ENCODE data around the gene DPPA2.

Gene DPPA2

GRCh38 chr3:109325657-109326056 lies 9.3 kb upstream of the DPPA2 start:
- no peak for DNase-seq (ENCODE audit: low read depth, low spot score)

DNA sequence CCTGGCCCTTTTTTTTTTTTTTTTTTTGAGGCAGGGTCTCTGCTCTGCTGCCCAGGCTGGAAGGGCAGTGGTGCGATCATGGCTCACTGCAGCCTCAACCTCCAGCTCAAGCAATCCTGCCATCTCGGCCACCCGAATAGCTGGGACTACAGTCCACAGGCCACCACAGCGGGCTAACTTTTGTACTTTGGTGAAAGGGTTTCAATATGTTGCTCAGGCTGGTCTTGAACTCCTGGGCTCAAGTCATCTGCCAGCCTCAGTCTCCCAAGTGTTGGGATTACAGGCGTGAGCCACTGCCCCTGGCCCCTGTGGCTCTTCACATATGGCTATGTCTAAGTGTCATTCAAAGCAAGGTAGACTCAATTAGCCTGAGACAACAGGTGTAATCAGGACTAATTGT lies 8.8 kb upstream of the DPPA2 start:
- no peak for DNase-seq (ENCODE audit: low read depth, low spot score)

GRCh38 chr3:109313061-109313460 lies 3.3 kb downstream of the DPPA2 start:
- DNase-seq (ENCODE audit: low read depth, low spot score), result no peak

DNA sequence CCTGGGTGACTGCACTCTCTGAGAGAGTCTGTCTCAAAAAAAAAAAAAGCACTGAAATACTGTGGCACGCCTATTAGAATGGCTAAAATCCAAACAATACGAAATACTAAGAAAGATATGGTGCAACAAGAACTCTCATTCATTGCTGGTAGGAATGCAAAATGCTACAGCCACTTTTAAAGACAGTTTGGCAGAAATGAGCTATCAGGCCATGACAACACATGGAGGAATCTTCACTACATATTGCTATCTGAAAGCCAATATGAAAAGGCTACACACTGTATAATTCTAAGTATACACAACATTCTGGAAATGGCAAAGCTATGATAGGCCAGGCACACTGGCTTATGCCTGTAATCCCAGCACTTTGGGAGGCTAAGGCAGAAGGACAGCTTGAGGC lies 18.8 kb downstream of the DPPA2 start:
- no peak for DNase-seq (ENCODE audit: low read depth, low spot score)

GRCh38 chr3:109284071-109284470 lies 32.2 kb downstream of the DPPA2 start:
- no peak for DNase-seq (ENCODE audit: low read depth, low spot score)

DNA sequence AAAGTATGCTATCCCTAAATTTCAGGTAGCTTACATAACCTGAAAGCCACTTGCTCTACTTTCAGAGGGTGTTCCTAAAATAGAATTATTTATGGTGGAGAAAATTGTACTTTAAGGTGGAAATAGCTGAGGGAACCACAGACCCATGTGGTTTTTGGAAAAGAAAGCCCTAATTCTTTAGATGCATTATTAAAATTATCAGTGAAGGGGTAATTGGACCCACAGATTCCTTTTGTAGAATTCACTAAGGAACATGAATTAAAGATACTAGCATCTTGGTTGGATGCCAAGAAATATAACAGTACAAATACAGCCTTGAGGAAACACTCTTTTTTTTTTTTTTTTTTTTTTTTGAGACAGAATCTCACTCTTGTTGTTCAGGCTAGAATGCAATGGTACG lies 37.8 kb downstream of the DPPA2 start:
- DNase-seq (ENCODE audit: low read depth, low spot score), result no peak

DNA sequence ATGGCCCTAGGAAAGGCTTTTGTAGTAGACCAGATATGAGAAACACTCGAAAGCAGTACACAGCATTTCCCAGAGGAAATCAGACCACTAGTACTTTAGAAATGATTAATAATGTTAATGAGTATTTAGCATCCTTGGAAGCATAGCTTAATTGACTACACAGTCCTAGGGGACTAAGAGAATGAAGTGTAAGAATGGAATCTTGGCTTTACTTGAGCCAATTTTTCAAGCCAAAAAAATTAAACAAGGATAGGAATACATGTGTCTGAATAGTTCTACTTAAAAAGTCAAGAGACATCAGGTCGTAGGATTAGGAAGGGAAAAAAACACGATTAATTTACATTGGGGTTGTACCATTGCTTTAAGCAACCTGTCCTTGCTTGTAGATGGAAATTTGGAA lies 38.2 kb downstream of the DPPA2 start:
- no peak for DNase-seq (ENCODE audit: low read depth, low spot score)

- DNase-seq (ENCODE audit: low read depth, low spot score), result no peak
Measured at GRCh38 chr3:109275702-109276293, 40.5 kb downstream of the DPPA2 start.

DNA sequence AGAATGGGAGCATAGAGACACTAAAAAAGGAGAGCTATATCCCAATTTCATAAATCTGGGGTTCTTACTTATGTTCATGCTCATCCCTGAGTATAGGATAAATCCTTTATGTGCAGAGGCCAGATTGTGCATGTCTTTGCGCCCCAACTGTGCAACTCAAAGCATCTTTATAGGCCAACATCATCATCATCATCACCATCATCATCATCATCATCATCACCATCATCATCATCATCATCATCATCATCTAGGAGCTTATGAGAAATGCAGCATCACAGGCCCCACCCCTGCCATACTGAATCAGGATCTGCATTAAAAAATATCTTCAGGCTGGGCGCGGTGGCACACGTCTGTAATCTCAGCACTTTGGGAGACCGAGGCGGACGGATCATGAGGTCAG lies 45.5 kb downstream of the DPPA2 start:
- no peak for DNase-seq (ENCODE audit: low read depth, low spot score)

DNA sequence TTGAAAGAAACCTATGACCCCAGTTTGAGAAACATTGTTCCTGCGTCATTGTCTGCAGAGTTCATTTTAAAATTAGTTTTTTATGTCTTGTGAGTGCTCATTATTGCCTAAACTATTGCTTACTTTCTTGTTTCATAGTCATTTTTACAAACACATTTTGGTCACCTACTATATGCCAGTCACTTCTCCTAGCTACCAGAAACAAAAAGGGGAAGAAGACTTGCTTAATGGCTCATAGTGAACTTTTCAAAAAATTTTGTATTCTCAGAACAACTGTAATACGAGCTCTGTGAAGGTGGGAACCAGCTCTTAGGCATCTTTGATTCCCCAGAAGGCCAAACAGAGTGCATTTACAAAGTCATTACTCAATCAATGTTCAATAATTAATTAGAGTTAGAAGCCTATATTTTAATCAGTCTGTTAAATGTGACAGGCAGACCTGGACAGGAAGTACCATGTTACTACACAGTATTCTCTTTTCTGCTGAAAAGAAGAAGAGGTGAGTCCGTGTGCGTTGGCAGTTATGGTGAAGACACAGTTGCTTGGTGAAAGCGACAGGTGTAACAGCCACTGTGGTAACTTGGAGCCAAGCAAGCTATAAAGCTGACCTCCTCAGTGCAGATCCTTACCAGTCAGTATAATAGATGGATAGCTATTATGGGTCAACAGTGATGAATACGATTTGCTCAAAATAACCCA lies 46.6 kb downstream of the DPPA2 start:
- no peak for DNase-seq (ENCODE audit: low read depth, low spot score)

GRCh38 chr3:109268181-109268580 lies 48.1 kb downstream of the DPPA2 start:
- no peak for DNase-seq (ENCODE audit: low read depth, low spot score)

DNA sequence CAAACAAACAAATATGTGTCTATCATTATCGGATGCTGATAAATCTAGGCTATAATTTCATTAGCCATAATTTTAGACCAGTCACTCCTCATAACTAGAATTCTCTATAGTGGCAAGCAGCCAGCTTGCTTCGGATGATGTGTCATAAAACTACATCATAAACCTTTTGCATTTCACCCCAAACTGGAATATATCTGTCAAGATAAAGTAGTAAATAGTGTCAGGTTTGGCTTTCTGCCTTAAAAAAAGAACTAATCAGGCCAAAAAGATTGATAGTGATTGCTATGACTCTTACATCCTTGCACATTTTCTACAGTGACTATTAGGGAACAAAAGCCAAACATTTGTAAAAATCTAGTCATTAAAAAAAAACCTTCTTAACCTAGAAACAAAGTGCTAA lies 51.0 kb downstream of the DPPA2 start:
- DNase-seq (ENCODE audit: low read depth, low spot score), result no peak

GRCh38 chr3:109257269-109257668 lies 59.0 kb downstream of the DPPA2 start:
- DNase-seq (ENCODE audit: low read depth, low spot score), result no peak

DNA sequence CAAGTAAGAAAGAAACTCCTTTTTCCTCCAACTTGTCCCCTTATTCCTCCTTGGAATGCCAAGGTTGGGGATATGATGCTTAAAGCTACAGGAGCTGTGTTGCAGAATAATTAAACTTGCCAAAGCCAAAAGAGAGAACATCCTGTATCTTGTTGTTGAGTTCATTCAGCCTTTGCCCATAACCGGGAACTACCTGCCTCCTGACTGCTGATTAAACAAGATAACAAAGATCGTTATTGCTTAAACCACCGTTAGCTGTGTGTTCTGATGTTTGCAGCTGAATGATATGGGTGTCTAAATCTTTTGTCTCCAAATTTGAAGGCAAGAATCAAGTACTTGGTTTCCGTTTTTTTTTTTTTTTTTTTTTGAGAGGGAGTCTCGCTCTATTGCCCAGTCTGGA lies 61.5 kb downstream of the DPPA2 start:
- DNase-seq (ENCODE audit: low read depth, low spot score), result no peak

GRCh38 chr3:109252641-109253040 lies 63.7 kb downstream of the DPPA2 start:
- DNase-seq (ENCODE audit: low read depth, low spot score), result no peak

All from activated CD4-positive, CD25-positive, alpha-beta regulatory T cell treated with anti-CD3 and anti-CD28 coated beads, Interleukin-2, amount 50 U/mL, for 16 hours (primary cell).